Fibroblast of the aortic adventitia (primary cell): ENCODE data around the gene OR4B1. TPM values are rescaled to one million over a fixed set of nuclear protein-coding genes. Genes with fewer than 3 reads are reported as not detected.

Experiments
- DNase-seq: peaks from one replicate; pipeline ENCODE4 v3.0.0-alpha.2; 2010; ENCODE audit warnings: low read depth
- H3K4me3 ChIP-seq: 2 replicates; pipeline ENCODE4 v1.5.1; 2011; ENCODE audit warnings: low read depth, mild to moderate bottlenecking, control low read depth, low read length, moderate library complexity
- CTCF ChIP-seq: IDR thresholded peaks from 2 replicates; pipeline ENCODE4 v1.5.1; 2011; ENCODE audit warnings: mild to moderate bottlenecking, low read length, control low read depth, inconsistent platforms; ENCODE audit not compliant: insufficient read depth
- total RNA-seq: library from RNA; depleted of rRNA; stranded (reverse); fragments of >200 nt; gene quantifications from 2 replicates; pipeline ENCODE4 v1.2.3, GENCODE V29; 2012; ENCODE audit warnings: low replicate concordance

The OR4B1 gene
- total RNA-seq, 1 donor = not detected

- DNase-seq = no peak
- TF ChIP-seq CTCF = no peak
- no peak overlapping the region for H3K4me3 ChIP-seq
Observed at GRCh38 chr11:48248902-48249301, 32.3 kb downstream of the OR4B1 start.

GRCh38 chr11:48261600-48261999, 45.0 kb downstream of the OR4B1 start:
- DNase-seq = no peak
- TF ChIP-seq CTCF = no peak
- no peak overlapping the region for H3K4me3 ChIP-seq

DNA sequence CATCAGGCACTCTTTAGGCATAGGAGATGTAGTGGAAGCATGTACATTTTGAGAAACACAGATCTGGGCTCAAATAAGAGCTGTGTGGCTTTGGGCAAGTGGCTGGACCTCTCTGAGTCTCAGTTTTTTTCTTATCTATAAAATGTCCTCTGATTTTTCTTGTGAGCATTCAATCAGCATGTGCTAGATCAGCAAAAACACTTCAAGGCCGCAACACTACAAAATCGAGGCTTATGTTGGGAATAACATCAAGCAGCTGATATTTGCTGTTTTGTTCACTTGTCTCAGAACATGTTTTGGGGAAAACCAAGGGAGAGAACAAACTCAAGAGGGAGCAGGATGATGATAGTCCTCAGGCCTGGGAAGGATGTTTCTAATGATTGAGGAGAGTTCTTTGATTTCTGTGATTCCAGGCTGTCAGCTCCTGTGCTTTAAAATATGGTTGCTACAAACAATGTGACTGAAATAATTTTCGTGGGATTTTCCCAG, 46.9 kb downstream of the OR4B1 start, which contains the start of gene OR4X1:
TSS of gene OR4X1 (plus strand) at position 439 of the 489 bp plus-strand sequence. CDS start at position 439, 0 bp downstream.
- no peak within 1 kb of the TSS for H3K4me3 ChIP-seq
- no peak for DNase-seq
- TF ChIP-seq CTCF = no peak

Other genes with a start within 250 kb of the OR4B1 start
- 6.6 and 11.0 TPM in 2 replicates for gene PTPRJ, start 236.3 kb upstream of the OR4B1 start, total RNA-seq
- gene OR4X2, start 28.3 kb downstream of the OR4B1 start, total RNA-seq = not detected in 2 replicates
- not detected in 2 replicates for gene OR4X1, start 47.1 kb downstream of the OR4B1 start, total RNA-seq
- gene OR4S1, start 89.4 kb downstream of the OR4B1 start, total RNA-seq = not detected in 2 replicates
- not detected in 2 replicates for gene OR4C3, start 108.1 kb downstream of the OR4B1 start, total RNA-seq
- gene OR4C5, start 149.7 kb downstream of the OR4B1 start, total RNA-seq = not detected in 2 replicates